ENCODE data around the gene FN1.

FN1 gene

DNA sequence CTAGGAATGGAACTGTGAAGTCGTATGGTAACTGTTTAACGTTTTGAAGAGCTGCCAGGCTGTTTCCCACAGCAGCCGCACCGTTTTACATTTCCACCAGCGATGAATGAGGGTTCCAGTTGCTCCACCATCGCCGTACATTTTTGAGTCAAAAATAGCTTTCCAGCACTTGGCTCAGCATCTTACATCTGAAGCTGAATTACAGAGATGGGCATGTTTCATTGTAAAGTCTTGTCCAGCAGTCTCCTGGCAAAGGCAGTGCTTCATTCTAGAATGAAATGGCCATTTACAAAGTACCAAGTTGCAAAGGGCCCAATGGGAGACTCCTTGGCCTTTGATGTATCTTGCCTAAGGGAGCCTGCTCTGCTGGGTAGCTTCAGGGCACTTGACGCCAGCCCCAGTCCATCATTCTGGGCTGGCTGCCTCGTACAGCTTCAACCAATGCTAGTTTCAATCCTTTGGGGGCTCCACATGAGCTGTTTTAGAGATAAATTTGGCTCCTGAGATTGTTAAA lies 78.9 kb downstream of the FN1 start:
- Histone ChIP-seq H3K9ac (ENCODE audit: low read depth, low read length, poor library complexity, severe bottlenecking) (no peak overlapping the region), H3K9me2 (replicated peaks; ENCODE audit: low read depth, low read length) (no peaks in the 10 kb centered on the region), H4K20me1 (ENCODE audit: insufficient read depth, low read length, poor library complexity, severe bottlenecking) (no peaks in the 10 kb centered on the region), H3K27me3 (ENCODE audit: insufficient read depth, low read length, poor library complexity, severe bottlenecking) (no peaks in the 10 kb centered on the region), H3K36me3 (ENCODE audit: insufficient read depth, low read length) (no peaks in the 10 kb centered on the region), H3F3A (ENCODE audit: low read depth) (no peaks in the 10 kb centered on the region), H3K4me3 (ENCODE audit: low read length, poor library complexity, severe bottlenecking) (no peak overlapping the region), H3K9me3 (ENCODE audit: insufficient read depth, low read depth, low read length) (no peaks in the 10 kb centered on the region), H3K4me1 (ENCODE audit: insufficient read depth, low read length, poor library complexity, severe bottlenecking) (no peaks in the 10 kb centered on the region), H3K79me2 (ENCODE audit: insufficient read depth, low read length) (no peaks in the 10 kb centered on the region), H3K4me2 (ENCODE audit: low read depth, low read length, poor library complexity, severe bottlenecking) (no peak overlapping the region), H2AFZ (ENCODE audit: low read length) (no peak overlapping the region)
- TF ChIP-seq, protein P1, sequence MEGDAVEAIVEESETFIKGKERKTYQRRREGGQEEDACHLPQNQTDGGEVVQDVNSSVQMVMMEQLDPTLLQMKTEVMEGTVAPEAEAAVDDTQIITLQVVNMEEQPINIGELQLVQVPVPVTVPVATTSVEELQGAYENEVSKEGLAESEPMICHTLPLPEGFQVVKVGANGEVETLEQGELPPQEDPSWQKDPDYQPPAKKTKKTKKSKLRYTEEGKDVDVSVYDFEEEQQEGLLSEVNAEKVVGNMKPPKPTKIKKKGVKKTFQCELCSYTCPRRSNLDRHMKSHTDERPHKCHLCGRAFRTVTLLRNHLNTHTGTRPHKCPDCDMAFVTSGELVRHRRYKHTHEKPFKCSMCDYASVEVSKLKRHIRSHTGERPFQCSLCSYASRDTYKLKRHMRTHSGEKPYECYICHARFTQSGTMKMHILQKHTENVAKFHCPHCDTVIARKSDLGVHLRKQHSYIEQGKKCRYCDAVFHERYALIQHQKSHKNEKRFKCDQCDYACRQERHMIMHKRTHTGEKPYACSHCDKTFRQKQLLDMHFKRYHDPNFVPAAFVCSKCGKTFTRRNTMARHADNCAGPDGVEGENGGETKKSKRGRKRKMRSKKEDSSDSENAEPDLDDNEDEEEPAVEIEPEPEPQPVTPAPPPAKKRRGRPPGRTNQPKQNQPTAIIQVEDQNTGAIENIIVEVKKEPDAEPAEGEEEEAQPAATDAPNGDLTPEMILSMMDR (conservative IDR thresholded peaks at IDR 0.05; ENCODE audit: low read length) = no peak
- TF ChIP-seq EZH2phosphoT487 (IDR thresholded peaks at IDR 0.05; ENCODE audit: borderline replicate concordance) = no peak

DNA sequence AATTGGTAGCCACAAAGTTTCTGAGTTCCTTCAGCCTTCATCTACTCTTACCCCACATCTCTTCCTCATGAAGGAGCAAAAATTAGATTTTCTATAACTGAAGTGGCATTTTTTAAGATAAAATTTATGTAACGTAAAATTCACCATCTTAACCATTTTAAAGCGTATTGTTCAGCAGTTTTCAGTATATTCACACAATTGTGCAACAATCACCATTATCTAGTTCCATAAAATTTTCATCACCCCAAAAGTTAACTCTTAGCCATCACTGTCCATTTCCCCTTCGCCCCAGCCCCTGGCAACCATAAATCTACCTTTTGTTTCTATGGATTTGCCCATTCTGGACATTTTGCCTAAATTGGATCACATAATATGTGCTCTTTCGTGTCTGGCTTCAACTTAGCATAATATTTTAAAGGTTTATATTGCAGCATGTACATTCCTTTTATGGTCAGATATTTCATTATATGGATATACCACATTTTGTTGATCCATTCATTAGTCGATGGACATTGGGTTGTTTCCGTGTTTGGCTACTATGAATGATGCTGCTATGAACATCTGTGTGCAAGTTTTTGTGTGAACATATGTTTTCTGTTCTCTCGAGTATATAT lies 79.4 kb downstream of the FN1 start:
- Histone ChIP-seq H3K4me2 (ENCODE audit: low read depth, low read length, poor library complexity, severe bottlenecking) (no peak overlapping the region), H3K9me2 (replicated peaks; ENCODE audit: low read depth, low read length) (no peaks in the 10 kb centered on the region), H3K4me3 (ENCODE audit: low read length, poor library complexity, severe bottlenecking) (no peak overlapping the region), H4K20me1 (ENCODE audit: insufficient read depth, low read length, poor library complexity, severe bottlenecking) (no peaks in the 10 kb centered on the region), H3K36me3 (ENCODE audit: insufficient read depth, low read length) (peaks cover 5% of the 10 kb centered on the region; the same call in 1 of the 2 replicates), H3K9ac (ENCODE audit: low read depth, low read length, poor library complexity, severe bottlenecking) (no peak overlapping the region), H3K4me1 (ENCODE audit: insufficient read depth, low read length, poor library complexity, severe bottlenecking) (no peaks in the 10 kb centered on the region), H3F3A (ENCODE audit: low read depth) (no peaks in the 10 kb centered on the region), H3K79me2 (ENCODE audit: insufficient read depth, low read length) (no peaks in the 10 kb centered on the region), H2AFZ (ENCODE audit: low read length) (no peak overlapping the region), H3K27me3 (ENCODE audit: insufficient read depth, low read length, poor library complexity, severe bottlenecking) (no peaks in the 10 kb centered on the region), H3K9me3 (ENCODE audit: insufficient read depth, low read depth, low read length) (no peaks in the 10 kb centered on the region)
- TF ChIP-seq, protein P1 (conservative IDR thresholded peaks at IDR 0.05; ENCODE audit: low read length) = no peak
- TF ChIP-seq EZH2phosphoT487 (IDR thresholded peaks at IDR 0.05; ENCODE audit: borderline replicate concordance) = no peak

DNA sequence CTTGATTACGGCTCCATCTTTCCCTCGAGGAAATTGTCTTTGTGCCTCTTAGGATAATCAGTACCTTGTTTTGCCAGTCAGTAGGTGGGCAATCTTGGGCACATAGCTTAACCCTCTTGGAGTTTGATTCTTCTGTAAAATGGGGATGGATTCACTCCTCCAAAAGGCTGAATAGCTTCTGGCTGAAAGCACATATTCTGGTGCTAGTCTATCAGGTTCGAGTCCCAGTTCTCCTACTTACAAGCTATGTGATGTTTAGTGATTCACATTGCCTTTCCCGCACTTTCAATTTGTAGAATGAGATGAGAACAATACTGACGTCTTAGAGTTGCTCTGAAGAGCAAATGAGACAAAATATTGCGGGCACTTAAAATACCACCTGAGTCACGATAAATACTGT lies 80.1 kb downstream of the FN1 start:
- no peaks in the 10 kb centered on the region for H3K27me3 ChIP-seq (ENCODE audit: insufficient read depth, low read length, poor library complexity, severe bottlenecking)
- no peak overlapping the region for H3K4me2 ChIP-seq (ENCODE audit: low read depth, low read length, poor library complexity, severe bottlenecking)
- H3K9ac ChIP-seq (ENCODE audit: low read depth, low read length, poor library complexity, severe bottlenecking) = no peak overlapping the region
- H3K4me1 ChIP-seq (ENCODE audit: insufficient read depth, low read length, poor library complexity, severe bottlenecking) = no peaks in the 10 kb centered on the region
- no peak overlapping the region for H2AFZ ChIP-seq (ENCODE audit: low read length)
- H4K20me1 ChIP-seq (ENCODE audit: insufficient read depth, low read length, poor library complexity, severe bottlenecking) = no peaks in the 10 kb centered on the region
- H3K9me2 ChIP-seq (replicated peaks; ENCODE audit: low read depth, low read length) = no peaks in the 10 kb centered on the region
- H3K36me3 ChIP-seq (ENCODE audit: insufficient read depth, low read length) = peaks cover 12% of the 10 kb centered on the region; the same call in 1 of the 2 replicates
- no peaks in the 10 kb centered on the region for H3K9me3 ChIP-seq (ENCODE audit: insufficient read depth, low read depth, low read length)
- H3K79me2 ChIP-seq (ENCODE audit: insufficient read depth, low read length) = no peaks in the 10 kb centered on the region
- no peaks in the 10 kb centered on the region for H3F3A ChIP-seq (ENCODE audit: low read depth)
- no peak overlapping the region for H3K4me3 ChIP-seq (ENCODE audit: low read length, poor library complexity, severe bottlenecking)
- TF ChIP-seq, protein P1 (conservative IDR thresholded peaks at IDR 0.05; ENCODE audit: low read length) = no peak
- no peak for TF ChIP-seq EZH2phosphoT487 (IDR thresholded peaks at IDR 0.05; ENCODE audit: borderline replicate concordance)
